Keratinocyte (primary cell): ENCODE data around the gene SZT2. TPM values are rescaled to one million over a fixed set of nuclear protein-coding genes. Genes with fewer than 3 reads are reported as not detected.

Source experiments
- DNase-seq: peaks from one replicate; pipeline ENCODE4 v3.0.0-alpha.2; 2011; ENCODE audit warnings: low read depth, missing footprints, low spot score
- FAIRE-seq: peaks from 2 replicates; lab custom pipeline; 2011; peaks lifted over from hg19 to GRCh38; lab: Jason Lieb, UNC
- H2AFZ ChIP-seq: 2 replicates; pipeline ENCODE4 v1.6.0; 2012; ENCODE audit warnings: low read length, control low read depth, inconsistent platforms; ENCODE audit not compliant: control insufficient read depth
- H3K27ac ChIP-seq: 2 replicates; pipeline ENCODE4 v1.5.1; 2011; ENCODE audit warnings: low read length; ENCODE audit not compliant: control insufficient read depth, insufficient read depth
- H3K27me3 ChIP-seq: 3 replicates; pipeline ENCODE4 v1.6.0; 2011; ENCODE audit warnings: low read length; ENCODE audit not compliant: control insufficient read depth, insufficient read depth; ENCODE audit errors: extremely low read depth
- H3K36me3 ChIP-seq, 2 experiments: 2 replicates in 1 of 2; 3 replicates in 1 of 2; pipeline ENCODE4 v1.5.1; 2011; ENCODE audit warnings: low read length in 2 of 2, mild to moderate bottlenecking in 1 of 2; ENCODE audit not compliant: control insufficient read depth in 2 of 2, insufficient read depth in 2 of 2; ENCODE audit errors: extremely low read depth in 1 of 2
- H3K4me1 ChIP-seq: 3 replicates; pipeline ENCODE4 v1.5.1; 2011; ENCODE audit warnings: low read length; ENCODE audit not compliant: control insufficient read depth, insufficient read depth; ENCODE audit errors: extremely low read depth
- H3K4me2 ChIP-seq: 3 replicates; pipeline ENCODE4 v1.6.0; 2011; ENCODE audit warnings: low read depth, low read length; ENCODE audit not compliant: control insufficient read depth, insufficient read depth; ENCODE audit errors: extremely low read depth
- H3K4me3 ChIP-seq, 3 experiments: fragments of 200-600 bp in 1 of 3; sonication (generic) in 1 of 3; 2 replicates in 2 of 3; 3 replicates in 1 of 3; pipeline ENCODE4 v1.5.1; 2011 to 2016; ENCODE audit warnings: low read length in 3 of 3, mild to moderate bottlenecking in 3 of 3, control low read depth in 2 of 3, inconsistent platforms in 1 of 3, low read depth in 1 of 3, mixed read lengths in 1 of 3, mixed run types in 1 of 3, moderate library complexity in 1 of 3; ENCODE audit not compliant: control insufficient read depth in 2 of 3, insufficient read depth in 2 of 3; ENCODE audit errors: extremely low read depth in 1 of 3
- H3K79me2 ChIP-seq: 2 replicates; pipeline ENCODE4 v1.6.0; 2012; ENCODE audit warnings: low read length; ENCODE audit not compliant: control insufficient read depth, insufficient read depth
- H3K9ac ChIP-seq: 3 replicates; pipeline ENCODE4 v1.6.0; 2011; ENCODE audit warnings: low read length; ENCODE audit not compliant: control insufficient read depth, insufficient read depth; ENCODE audit errors: extremely low read depth
- H3K9me1 ChIP-seq: 3 replicates; pipeline ENCODE4 v1.6.0; 2011; ENCODE audit warnings: low read length; ENCODE audit not compliant: control insufficient read depth, insufficient read depth; ENCODE audit errors: extremely low read depth
- H3K9me3 ChIP-seq: 2 replicates; pipeline ENCODE4 v1.5.1; 2012; ENCODE audit warnings: low read depth, low read length; ENCODE audit not compliant: control insufficient read depth
- H4K20me1 ChIP-seq: 3 replicates; pipeline ENCODE4 v1.6.0; 2011; ENCODE audit warnings: low read length; ENCODE audit not compliant: control insufficient read depth, insufficient read depth; ENCODE audit errors: extremely low read depth
- EZH2 ChIP-seq: IDR thresholded peaks from one replicate; pipeline ENCODE4 v1.6.1; 2012; ENCODE audit warnings: inconsistent platforms, mild to moderate bottlenecking, low read length, moderate library complexity
- dilution Hi-C: fragments of 300-500 bp; cut with MboI; formaldehyde crosslinking; loops from one replicate; pipeline ENCODE4 v1.7.0; 2020; ENCODE audit warnings: low sequenced_read_pairs; ENCODE audit not compliant: extremely low pct_ligation_motif_present
- polyA plus RNA-seq, 5 experiments: library from polyadenylated mRNA; depleted of rRNA in 3 of 5; stranded (reverse) in 3 of 5; stranded (forward) in 1 of 5; unstranded in 1 of 5; fragments of >200 nt; gene quantifications; 1 replicate in 1 of 5; 2 replicates in 3 of 5; 3 replicates in 1 of 5; pipeline versions ENCODE4 v1.2.1 to v1.2.3, GENCODE V29; 2011 to 2012; ENCODE audit warnings: missing spikeins in 2 of 5, low read depth in 1 of 5, low replicate concordance in 1 of 5
- TF ChIP-seq, protein P1 (sequence below), 3 experiments: IDR thresholded peaks in 1 of 3; conservative IDR thresholded peaks in 1 of 3; optimal IDR thresholded peaks in 1 of 3; 2 replicates in 2 of 3; 3 replicates in 1 of 3; pipeline versions ENCODE3 to v1.5.1; 2011; ENCODE audit warnings: low read length in 3 of 3, mild to moderate bottlenecking in 3 of 3, moderate library complexity in 2 of 3, control low read depth in 1 of 3, inconsistent platforms in 1 of 3; ENCODE audit not compliant: insufficient read depth in 2 of 3; ENCODE audit errors: extremely low read depth in 1 of 3

SZT2 gene
- polyA plus RNA-seq, 1 donor (not counting 4 experiments of a cell fraction or from before 2014, with no cell fraction given), result 6.1 TPM

DNA sequence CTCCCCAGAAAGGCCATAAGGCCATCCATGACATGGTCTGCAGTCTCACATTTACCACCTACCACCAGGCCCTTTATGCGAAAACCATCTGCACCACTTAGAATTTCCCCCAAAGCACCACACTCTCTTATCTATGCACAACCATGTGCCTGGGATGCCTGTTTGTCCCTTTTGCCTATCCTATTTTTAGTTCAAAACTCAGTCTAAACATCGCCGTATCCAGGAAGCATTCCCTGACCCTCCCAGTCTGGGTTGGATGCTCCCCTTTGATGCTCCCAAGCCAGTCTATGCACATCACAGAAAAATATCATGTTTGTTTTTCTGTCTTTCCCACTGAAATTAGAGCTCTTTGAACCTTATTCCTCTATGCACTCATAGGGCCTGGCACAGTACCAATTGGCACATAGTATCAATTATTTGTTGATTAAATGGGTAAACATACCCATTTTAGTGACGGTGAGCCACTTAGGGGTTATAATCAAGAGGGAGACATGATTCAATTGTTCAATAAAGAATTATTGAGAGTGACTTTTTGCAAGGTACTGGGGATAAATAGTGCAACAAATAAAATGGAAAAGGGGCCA, 45.3 kb upstream of the SZT2 start:
- Histone ChIP-seq H3K4me2 (no peak overlapping the region), H3K4me1 (peaks cover 10% of the 10 kb centered on the region), H2AFZ (no peak overlapping the region), H3K9me3 (no peaks in the 10 kb centered on the region), H3K27me3 (peaks cover 4% of the 10 kb centered on the region), H3K79me2 (no peaks in the 10 kb centered on the region), H3K36me3 (no peaks in the 10 kb centered on the region), H3K27ac (no peak overlapping the region), H3K9me1 (no peaks in the 10 kb centered on the region), H4K20me1 (no peaks in the 10 kb centered on the region), H3K9ac (no peak overlapping the region), H3K4me3 (no peak overlapping the region)
- no peak for TF ChIP-seq EZH2
- TF ChIP-seq, protein P1, sequence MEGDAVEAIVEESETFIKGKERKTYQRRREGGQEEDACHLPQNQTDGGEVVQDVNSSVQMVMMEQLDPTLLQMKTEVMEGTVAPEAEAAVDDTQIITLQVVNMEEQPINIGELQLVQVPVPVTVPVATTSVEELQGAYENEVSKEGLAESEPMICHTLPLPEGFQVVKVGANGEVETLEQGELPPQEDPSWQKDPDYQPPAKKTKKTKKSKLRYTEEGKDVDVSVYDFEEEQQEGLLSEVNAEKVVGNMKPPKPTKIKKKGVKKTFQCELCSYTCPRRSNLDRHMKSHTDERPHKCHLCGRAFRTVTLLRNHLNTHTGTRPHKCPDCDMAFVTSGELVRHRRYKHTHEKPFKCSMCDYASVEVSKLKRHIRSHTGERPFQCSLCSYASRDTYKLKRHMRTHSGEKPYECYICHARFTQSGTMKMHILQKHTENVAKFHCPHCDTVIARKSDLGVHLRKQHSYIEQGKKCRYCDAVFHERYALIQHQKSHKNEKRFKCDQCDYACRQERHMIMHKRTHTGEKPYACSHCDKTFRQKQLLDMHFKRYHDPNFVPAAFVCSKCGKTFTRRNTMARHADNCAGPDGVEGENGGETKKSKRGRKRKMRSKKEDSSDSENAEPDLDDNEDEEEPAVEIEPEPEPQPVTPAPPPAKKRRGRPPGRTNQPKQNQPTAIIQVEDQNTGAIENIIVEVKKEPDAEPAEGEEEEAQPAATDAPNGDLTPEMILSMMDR (optimal IDR thresholded peaks at IDR 0.05 in 1 of 3, IDR thresholded peaks at IDR 0.05 in 1 of 3, conservative IDR thresholded peaks at IDR 0.05 in 1 of 3; ENCODE audit: extremely low read depth in 1 of 3, insufficient read depth in 2 of 3, low read length in 3 of 3), result no peak
- DNase-seq (no peak), FAIRE-seq (no peak)
- dilution Hi-C loops, result no loop called here

DNA sequence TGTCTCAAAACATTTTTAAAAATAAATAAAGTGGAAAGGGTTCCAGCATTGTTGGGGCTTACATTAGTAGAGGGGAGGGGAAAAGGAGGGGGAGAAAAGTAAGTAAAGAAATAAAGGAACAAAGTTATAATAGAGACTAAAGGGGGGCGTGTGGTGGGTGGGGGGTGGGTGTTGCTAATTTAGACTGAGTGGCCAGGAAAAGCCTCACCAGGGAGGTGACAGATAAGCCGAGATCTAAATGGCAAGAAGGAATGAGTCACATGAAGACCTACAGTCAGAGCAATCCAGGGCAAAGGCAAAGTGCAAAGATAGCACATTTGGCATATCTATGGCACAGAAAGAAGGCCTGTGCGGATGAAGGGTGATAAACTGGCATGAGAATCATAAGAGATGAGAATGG, 44.6 kb upstream of the SZT2 start:
- dilution Hi-C loops, result no loop called here
- FAIRE-seq, result no peak

More for the DNA sequence above, 44.6 kb upstream of the SZT2 start:
- no peak for TF ChIP-seq EZH2
- TF ChIP-seq, protein P1 (optimal IDR thresholded peaks at IDR 0.05 in 1 of 3, IDR thresholded peaks at IDR 0.05 in 1 of 3, conservative IDR thresholded peaks at IDR 0.05 in 1 of 3; ENCODE audit: extremely low read depth in 1 of 3, insufficient read depth in 2 of 3, low read length in 3 of 3), result no peak
- H2AFZ ChIP-seq, result no peak overlapping the region
- H3K9me3 ChIP-seq, result no peaks in the 10 kb centered on the region
- no peaks in the 10 kb centered on the region for H3K9me1 ChIP-seq
- H3K27ac ChIP-seq, result no peak overlapping the region
- no peaks in the 10 kb centered on the region for H3K79me2 ChIP-seq
- no peak for DNase-seq
- H3K9ac ChIP-seq, result no peak overlapping the region
- H4K20me1 ChIP-seq, result no peaks in the 10 kb centered on the region
- no peaks in the 10 kb centered on the region for H3K36me3 ChIP-seq
- no peak overlapping the region for H3K4me3 ChIP-seq
- peaks cover 3% of the 10 kb centered on the region for H3K27me3 ChIP-seq
- no peak overlapping the region for H3K4me2 ChIP-seq
- peaks cover 16% of the 10 kb centered on the region for H3K4me1 ChIP-seq
